HepG2 (cell line): ENCODE data around the gene BICDL2. TPM values are rescaled to one million over a fixed set of nuclear protein-coding genes. Genes with fewer than 3 reads are reported as not detected.

ENCODE experiments used
- CBX2 ChIP-seq, 2 experiments: fragments of 200-600 bp in 1 of 2; sonication (generic); formaldehyde crosslinking in 1 of 2; IDR thresholded peaks; 2 replicates each; pipeline versions ENCODE4 v1.7.0 to v1.8.1; 2018 to 2022; ENCODE audit warnings: low read depth in 2 of 2, low read length in 1 of 2, mild to moderate bottlenecking in 1 of 2, missing genetic modification reagents in 1 of 2
- GABPA ChIP-seq, 2 experiments: IDR thresholded peaks; 2 replicates each; pipeline ENCODE4 v1.6.1; 2011 to 2016; ENCODE audit warnings: low read depth in 2 of 2, low read length in 1 of 2, missing biosample characterization in 1 of 2, missing genetic modification characterization in 1 of 2
- KDM3A ChIP-seq: IDR thresholded peaks from 2 replicates; pipeline ENCODE4 v1.6.1; 2018; ENCODE audit warnings: low read depth, missing compliant biosample characterization
- NCOR1 ChIP-seq: fragments of 200-600 bp; sonication (generic); IDR thresholded peaks from 2 replicates; pipeline ENCODE4 v1.7.0; 2017; ENCODE audit warnings: antibody characterized with exemption, low read length, borderline replicate concordance
- PCBP2 ChIP-seq: fragments of 200-400 bp; formaldehyde crosslinking; optimal IDR thresholded peaks from 2 replicates; pipeline ENCODE3; 2018; ENCODE audit warnings: low read length, low read depth; ENCODE audit not compliant: poor library complexity, severe bottlenecking
- POLR2G ChIP-seq: fragments of 200-400 bp; formaldehyde crosslinking; IDR thresholded peaks from 2 replicates; pipeline ENCODE4 v1.6.1; 2018; ENCODE audit warnings: mild to moderate bottlenecking, low read depth, low read length, moderate library complexity
- SOX5 ChIP-seq: IDR thresholded peaks from 2 replicates; pipeline ENCODE4 v1.6.1; 2016; ENCODE audit warnings: borderline replicate concordance
- ZBTB40 ChIP-seq, 2 experiments: fragments of 450-650 bp in 1 of 2; sonication (generic) in 1 of 2; formaldehyde crosslinking in 1 of 2; IDR thresholded peaks; 2 replicates each; pipeline versions ENCODE4 v1.6.1 to v1.8.0; 2016 to 2022; ENCODE audit warnings: antibody characterized with exemption in 1 of 2, mild to moderate bottlenecking in 1 of 2, missing genetic modification reagents in 1 of 2
- ZFP41 ChIP-seq: sonication (generic); formaldehyde crosslinking; IDR thresholded peaks from 2 replicates; pipeline ENCODE4 v1.4.0; 2020; ENCODE audit warnings: mild to moderate bottlenecking, missing genetic modification reagents, borderline replicate concordance
- ZNF329 ChIP-seq: sonication (generic); formaldehyde crosslinking; IDR thresholded peaks from 2 replicates; pipeline ENCODE4 v1.9.0; 2021; ENCODE audit warnings: low read depth, mild to moderate bottlenecking, missing genetic modification reagents
- ZNF609 ChIP-seq: sonication (generic); formaldehyde crosslinking; IDR thresholded peaks from 2 replicates; pipeline ENCODE4 v1.4.0; 2020; ENCODE audit warnings: mild to moderate bottlenecking, missing genetic modification reagents, borderline replicate concordance
- ZNF780A ChIP-seq: sonication (generic); formaldehyde crosslinking; IDR thresholded peaks from 2 replicates; pipeline ENCODE4 v1.8.0; 2022; ENCODE audit warnings: mild to moderate bottlenecking, missing genetic modification reagents, moderate library complexity
- polyA plus RNA-seq, 8 experiments: library from polyadenylated mRNA; depleted of rRNA in 3 of 8; stranded (reverse) in 7 of 8; unstranded in 1 of 8; fragments of >200 nt; fragmentation: Illumina TruSeq in 4 of 8; extraction: Trizol in 4 of 8; gene quantifications; 2 replicates each; pipeline versions ENCODE4 v1.2.1 to v1.2.3, GENCODE V29; 2011 to 2016; ENCODE audit warnings: low read depth in 4 of 8, missing spikeins in 1 of 8, mixed read lengths in 1 of 8; ENCODE audit not compliant: insufficient read depth in 1 of 8
- total RNA-seq, 5 experiments: library from RNA; depleted of rRNA; stranded (reverse); fragments of >200 nt; fragmentation: Illumina TruSeq; extraction: Trizol; gene quantifications; 2 replicates each; pipeline ENCODE4 v1.2.3, GENCODE V29; 2016; ENCODE audit warnings: low read depth in 1 of 5

The BICDL2 gene
- total and polyA plus RNA-seq, 2 of the 13 experiments (the other 11 are each of a cell fraction or from before 2014, with no cell fraction given): 0.12 TPM; not detected in 1

- TF ChIP-seq ZNF609: no peak; the same call in 1 of the 2 replicates
- no peak for TF ChIP-seq GABPA (IDR thresholded peaks at IDR 0.05; ENCODE audit: low read depth, low read length)
- TF ChIP-seq GABPA (CRISPR knock-in tag; IDR thresholded peaks at IDR 0.05; ENCODE audit: low read depth): no peak
- peak; percentile 19; the same call in 1 of the 2 replicates for TF ChIP-seq SOX5 (CRISPR knock-in tag)
- peak; percentile 92 for TF ChIP-seq POLR2G
- TF ChIP-seq ZFP41: no peak
- TF ChIP-seq KDM3A (CRISPR knock-in tag): 0 out of 2 replicates have a peak, but pooled peaks have one; percentile 8
- no peak for TF ChIP-seq PCBP2
- no peak for TF ChIP-seq ZNF780A (CRISPR knock-in tag)
- TF ChIP-seq ZNF329: no peak
- no peak for TF ChIP-seq ZBTB40 (IDR thresholded peaks at IDR 0.05)
- TF ChIP-seq ZBTB40 (CRISPR knock-in tag; IDR thresholded peaks at IDR 0.05): peak; percentile 57
- no peak for TF ChIP-seq CBX2 (IDR thresholded peaks at IDR 0.05; ENCODE audit: low read depth, low read length)
- no peak for TF ChIP-seq CBX2 (CRISPR knock-in tag; IDR thresholded peaks at IDR 0.05; ENCODE audit: low read depth)
- no peak for TF ChIP-seq NCOR1
Measured at GRCh38 chr16:2980227-2981176, 56.2 kb downstream of the BICDL2 start, which contains the start of gene PKMYT1 (continued).
